ENCODE data around the gene MKNK2. TPM values are rescaled to one million over a fixed set of nuclear protein-coding genes. Genes with fewer than 3 reads are reported as not detected.

The MKNK2 gene
- total and polyA plus RNA-seq, 2 of the 13 experiments (the other 11 are each of a cell fraction or from before 2014, with no cell fraction given) = 44.9 to 112 TPM

DNA sequence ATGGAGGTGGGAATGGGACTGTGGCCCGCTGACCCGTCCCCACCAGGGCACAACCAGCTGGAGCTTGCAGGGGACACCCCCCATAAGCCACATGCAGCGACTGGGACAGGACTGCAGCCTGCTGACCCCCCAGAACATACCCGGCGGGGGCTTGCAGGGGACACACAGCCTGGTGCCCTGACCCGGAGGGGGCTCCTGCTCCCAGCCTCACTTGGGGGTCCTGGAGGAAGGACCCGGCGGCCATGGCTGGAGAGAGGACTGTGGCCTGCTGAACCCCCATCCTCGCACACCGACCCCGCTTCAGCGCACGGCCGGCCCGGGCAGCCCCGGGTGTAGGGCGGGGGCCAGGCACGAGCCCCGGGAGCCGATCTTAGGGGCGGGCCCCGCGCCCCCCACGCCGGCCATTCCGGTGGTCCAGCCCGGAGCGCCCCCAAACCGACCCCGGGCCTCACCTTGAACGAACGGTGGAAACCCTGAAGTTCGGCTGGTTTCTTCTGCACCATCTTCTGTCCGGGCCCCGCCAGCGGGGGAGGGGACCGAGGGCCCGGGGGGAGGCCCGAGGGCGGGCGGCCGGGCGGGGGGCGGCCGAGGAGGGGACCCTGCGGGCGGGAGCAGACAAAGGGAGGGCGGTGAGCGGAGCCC lies 574 bp downstream of the MKNK2 start (continued):
- TF ChIP-seq GLI4 (CRISPR knock-in tag; IDR thresholded peaks at IDR 0.05; ENCODE audit: borderline replicate concordance) (0 out of 2 replicates have a peak, but pooled peaks have one; percentile 18), SCMH1 (CRISPR knock-in tag; IDR thresholded peaks at IDR 0.05; ENCODE audit: borderline replicate concordance) (no peak), RFX1 (IDR thresholded peaks at IDR 0.05) (no peak), ZNF335 (CRISPR knock-in tag; IDR thresholded peaks at IDR 0.05) (no peak), GATAD1 (CRISPR knock-in tag; IDR thresholded peaks at IDR 0.05) (no peak), MYC (CRISPR knock-in tag; IDR thresholded peaks at IDR 0.05; ENCODE audit: borderline replicate concordance) (0 out of 2 replicates have a peak, but pooled peaks have one; percentile 47), XBP1 (CRISPR knock-in tag; IDR thresholded peaks at IDR 0.05) (no peak), IKZF4 (CRISPR knock-in tag; IDR thresholded peaks at IDR 0.05; ENCODE audit: borderline replicate concordance, low read depth, not compliant biosample characterization) (no peak), KDM3A (CRISPR knock-in tag; IDR thresholded peaks at IDR 0.05; ENCODE audit: low read depth) (no peak), ZNF607 (CRISPR knock-in tag; IDR thresholded peaks at IDR 0.05; ENCODE audit: borderline replicate concordance) (no peak), TBX3 (IDR thresholded peaks at IDR 0.05; ENCODE audit: borderline replicate concordance) (no peak), HNRNPK (IDR thresholded peaks at IDR 0.05; ENCODE audit: low read depth, low read length, poor library complexity, severe bottlenecking) (no peak), HOXA5 (CRISPR knock-in tag; IDR thresholded peaks at IDR 0.05) (0 out of 2 replicates have a peak, but pooled peaks have one; percentile 13), NFE2L2 (IDR thresholded peaks at IDR 0.05; ENCODE audit: low read length) (no peak), DPF2 (CRISPR knock-in tag; IDR thresholded peaks at IDR 0.05; ENCODE audit: borderline replicate concordance, low read depth) (no peak), MLLT10 (CRISPR knock-in tag; IDR thresholded peaks at IDR 0.05) (no peak), FOXK2 (IDR thresholded peaks at IDR 0.05) (no peak), NFIB (CRISPR knock-in tag; IDR thresholded peaks at IDR 0.05; ENCODE audit: borderline replicate concordance) (no peak), GATAD2A (CRISPR knock-in tag; IDR thresholded peaks at IDR 0.05) (no peak), ZNF121 (CRISPR knock-in tag; IDR thresholded peaks at IDR 0.05) (no peak), ZNF619 (CRISPR knock-in tag; IDR thresholded peaks at IDR 0.05) (no peak), HNRNPLL (IDR thresholded peaks at IDR 0.05; ENCODE audit: low read depth, low read length, poor library complexity, severe bottlenecking) (peak; percentile 11)
- TF ChIP-seq, protein P1, sequence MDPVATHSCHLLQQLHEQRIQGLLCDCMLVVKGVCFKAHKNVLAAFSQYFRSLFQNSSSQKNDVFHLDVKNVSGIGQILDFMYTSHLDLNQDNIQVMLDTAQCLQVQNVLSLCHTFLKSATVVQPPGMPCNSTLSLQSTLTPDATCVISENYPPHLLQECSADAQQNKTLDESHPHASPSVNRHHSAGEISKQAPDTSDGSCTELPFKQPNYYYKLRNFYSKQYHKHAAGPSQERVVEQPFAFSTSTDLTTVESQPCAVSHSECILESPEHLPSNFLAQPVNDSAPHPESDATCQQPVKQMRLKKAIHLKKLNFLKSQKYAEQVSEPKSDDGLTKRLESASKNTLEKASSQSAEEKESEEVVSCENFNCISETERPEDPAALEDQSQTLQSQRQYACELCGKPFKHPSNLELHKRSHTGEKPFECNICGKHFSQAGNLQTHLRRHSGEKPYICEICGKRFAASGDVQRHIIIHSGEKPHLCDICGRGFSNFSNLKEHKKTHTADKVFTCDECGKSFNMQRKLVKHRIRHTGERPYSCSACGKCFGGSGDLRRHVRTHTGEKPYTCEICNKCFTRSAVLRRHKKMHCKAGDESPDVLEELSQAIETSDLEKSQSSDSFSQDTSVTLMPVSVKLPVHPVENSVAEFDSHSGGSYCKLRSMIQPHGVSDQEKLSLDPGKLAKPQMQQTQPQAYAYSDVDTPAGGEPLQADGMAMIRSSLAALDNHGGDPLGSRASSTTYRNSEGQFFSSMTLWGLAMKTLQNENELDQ (CRISPR knock-in tag; IDR thresholded peaks at IDR 0.05; ENCODE audit: borderline replicate concordance) = no peak
- TF ChIP-seq, protein P2, sequence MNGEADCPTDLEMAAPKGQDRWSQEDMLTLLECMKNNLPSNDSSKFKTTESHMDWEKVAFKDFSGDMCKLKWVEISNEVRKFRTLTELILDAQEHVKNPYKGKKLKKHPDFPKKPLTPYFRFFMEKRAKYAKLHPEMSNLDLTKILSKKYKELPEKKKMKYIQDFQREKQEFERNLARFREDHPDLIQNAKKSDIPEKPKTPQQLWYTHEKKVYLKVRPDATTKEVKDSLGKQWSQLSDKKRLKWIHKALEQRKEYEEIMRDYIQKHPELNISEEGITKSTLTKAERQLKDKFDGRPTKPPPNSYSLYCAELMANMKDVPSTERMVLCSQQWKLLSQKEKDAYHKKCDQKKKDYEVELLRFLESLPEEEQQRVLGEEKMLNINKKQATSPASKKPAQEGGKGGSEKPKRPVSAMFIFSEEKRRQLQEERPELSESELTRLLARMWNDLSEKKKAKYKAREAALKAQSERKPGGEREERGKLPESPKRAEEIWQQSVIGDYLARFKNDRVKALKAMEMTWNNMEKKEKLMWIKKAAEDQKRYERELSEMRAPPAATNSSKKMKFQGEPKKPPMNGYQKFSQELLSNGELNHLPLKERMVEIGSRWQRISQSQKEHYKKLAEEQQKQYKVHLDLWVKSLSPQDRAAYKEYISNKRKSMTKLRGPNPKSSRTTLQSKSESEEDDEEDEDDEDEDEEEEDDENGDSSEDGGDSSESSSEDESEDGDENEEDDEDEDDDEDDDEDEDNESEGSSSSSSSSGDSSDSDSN (CRISPR knock-in tag; IDR thresholded peaks at IDR 0.05) = 0 out of 2 replicates have a peak, but pooled peaks have one; percentile 12
- TF ChIP-seq, protein P3, sequence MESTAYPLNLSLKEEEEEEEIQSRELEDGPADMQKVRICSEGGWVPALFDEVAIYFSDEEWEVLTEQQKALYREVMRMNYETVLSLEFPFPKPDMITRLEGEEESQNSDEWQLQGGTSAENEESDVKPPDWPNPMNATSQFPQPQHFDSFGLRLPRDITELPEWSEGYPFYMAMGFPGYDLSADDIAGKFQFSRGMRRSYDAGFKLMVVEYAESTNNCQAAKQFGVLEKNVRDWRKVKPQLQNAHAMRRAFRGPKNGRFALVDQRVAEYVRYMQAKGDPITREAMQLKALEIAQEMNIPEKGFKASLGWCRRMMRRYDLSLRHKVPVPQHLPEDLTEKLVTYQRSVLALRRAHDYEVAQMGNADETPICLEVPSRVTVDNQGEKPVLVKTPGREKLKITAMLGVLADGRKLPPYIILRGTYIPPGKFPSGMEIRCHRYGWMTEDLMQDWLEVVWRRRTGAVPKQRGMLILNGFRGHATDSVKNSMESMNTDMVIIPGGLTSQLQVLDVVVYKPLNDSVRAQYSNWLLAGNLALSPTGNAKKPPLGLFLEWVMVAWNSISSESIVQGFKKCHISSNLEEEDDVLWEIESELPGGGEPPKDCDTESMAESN (CRISPR knock-in tag; conservative IDR thresholded peaks at IDR 0.05) = 0 out of 2 replicates have a peak, but pooled peaks have one; percentile 18

All from HepG2 (cell line).